ENCODE measurements around the gene TNFRSF8.
"Not testable (repeated sequence)": the region's sequence is repeated elsewhere in the genome, so short reads cannot be mapped to it uniquely, and the experiment has no call there.

Gene TNFRSF8

GRCh38 chr1:12038356-12039163 lies 24.5 kb upstream of the TNFRSF8 start:
- DNase-seq (ENCODE audit: low spot score) = no peak

DNA sequence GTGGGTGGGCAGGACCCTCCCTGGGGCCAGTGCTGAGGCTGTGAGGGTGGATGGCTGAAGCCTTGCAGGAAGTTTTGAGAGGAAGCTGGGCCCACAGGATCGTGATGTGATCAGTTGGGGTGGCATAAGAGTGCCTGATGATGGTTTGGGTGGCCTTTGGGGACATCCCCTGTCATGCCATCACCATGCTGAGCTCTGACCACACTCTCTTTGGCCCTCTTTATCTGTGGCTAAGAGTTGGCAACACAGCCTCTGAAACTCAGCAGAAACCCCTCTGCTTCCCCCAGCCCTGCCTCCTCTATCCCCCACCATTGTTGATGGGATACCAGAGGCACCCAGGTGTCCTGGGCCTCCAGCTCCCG lies 24.0 kb upstream of the TNFRSF8 start:
- no peak for DNase-seq (ENCODE audit: low spot score)

GRCh38 chr1:12039824-12040456 lies 23.2 kb upstream of the TNFRSF8 start:
- DNase-seq (ENCODE audit: low spot score) = not testable (repeated sequence)

DNA sequence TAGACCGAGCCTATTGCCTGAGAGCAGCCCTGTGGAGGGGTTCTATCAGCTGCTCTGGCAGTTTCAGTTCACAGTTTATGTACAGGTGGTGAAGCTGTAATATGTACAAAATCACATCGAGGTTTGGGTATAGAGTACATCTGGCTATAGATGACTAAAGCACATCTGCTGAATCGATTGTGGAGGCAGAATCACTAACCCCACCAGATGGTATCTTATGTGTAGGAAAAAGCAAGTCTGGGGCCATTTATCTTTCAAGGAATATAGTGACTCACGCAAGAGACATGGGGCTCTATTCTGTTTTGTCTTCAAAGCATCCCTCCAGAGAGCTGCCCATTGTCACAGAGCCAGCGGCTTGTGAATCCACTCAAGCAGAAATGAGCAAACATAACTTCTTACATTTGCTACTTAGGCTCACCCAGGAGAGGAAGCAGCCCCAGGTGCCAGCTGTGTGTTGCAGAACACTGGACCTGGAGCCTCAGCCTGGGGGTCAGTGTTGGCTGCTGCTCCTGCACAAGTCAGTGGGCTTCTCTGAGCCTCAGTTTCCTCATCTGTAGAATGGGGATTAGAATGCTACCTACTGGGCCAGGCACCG lies 22.5 kb upstream of the TNFRSF8 start:
- no peak for DNase-seq (ENCODE audit: low spot score)

DNA sequence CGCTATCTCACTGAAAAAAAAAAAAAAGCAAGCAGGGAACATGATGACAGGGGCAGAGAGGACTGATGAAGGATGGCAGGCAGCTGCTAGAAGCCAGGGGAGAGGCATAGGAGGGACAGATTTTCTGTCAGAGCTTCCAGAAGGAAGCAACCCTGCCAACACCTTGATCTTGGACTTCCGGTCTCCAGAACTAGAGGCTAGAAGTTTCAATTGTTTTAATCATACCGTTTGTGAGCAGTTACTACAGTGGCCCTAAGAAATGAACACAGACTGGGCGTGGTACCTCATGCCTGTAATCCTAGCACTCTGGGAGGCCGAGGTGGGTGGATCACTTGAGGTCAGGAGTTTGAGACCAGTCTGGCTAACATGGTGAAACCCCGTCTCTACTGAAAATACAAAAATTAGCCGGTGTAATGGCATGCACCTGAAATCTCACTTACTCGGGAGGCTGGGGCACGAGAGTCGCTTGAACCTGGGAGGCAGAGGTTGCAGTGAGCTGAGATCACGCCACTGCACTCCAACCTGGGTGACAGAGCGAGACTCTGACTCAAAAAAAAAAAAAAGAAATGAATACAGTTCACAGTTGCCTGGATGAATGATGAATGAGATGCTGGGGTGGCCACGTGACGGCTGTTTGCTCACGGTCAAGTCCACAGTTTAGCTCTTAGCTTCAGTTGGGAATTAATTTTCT lies 18.8 kb upstream of the TNFRSF8 start:
- not testable (repeated sequence) for DNase-seq (ENCODE audit: low spot score)

GRCh38 chr1:12046749-12047119 lies 16.4 kb upstream of the TNFRSF8 start:
- DNase-seq (ENCODE audit: low spot score) = no peak

DNA sequence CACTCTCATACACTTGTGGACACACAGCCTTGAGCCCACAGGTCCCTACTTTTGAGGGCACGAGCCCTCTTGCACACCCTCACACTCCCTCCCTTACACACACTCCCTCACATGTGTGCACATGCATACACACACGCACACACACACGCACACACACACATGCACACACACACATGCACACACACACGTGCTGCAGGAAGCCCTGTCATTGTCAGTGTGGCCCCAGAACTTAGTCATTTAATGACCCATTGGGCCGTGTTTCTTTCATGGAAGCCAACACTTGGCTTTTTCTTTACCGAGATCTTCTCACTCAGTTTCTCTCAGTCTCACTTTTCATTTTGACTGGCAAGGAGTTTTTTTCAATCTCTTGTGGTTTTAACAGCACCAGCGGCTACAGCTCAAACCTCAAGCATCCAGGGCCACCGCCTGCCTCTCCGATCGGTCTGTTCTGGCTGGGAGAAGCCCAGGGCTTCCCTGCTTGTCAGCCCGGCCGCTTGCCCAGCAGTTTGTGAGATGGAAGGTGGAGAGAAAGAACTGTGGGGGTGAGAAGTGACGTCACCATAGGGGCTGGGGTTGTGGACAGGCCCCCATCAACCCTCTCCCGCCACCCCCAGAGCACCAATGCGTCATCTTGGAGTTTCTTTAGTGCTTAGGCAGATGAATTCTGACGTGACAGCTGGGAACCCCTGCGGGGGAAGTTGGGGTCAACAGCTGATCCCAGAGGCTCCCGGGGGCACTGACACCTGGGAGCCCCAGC lies 15.8 kb upstream of the TNFRSF8 start:
- no peak for DNase-seq (ENCODE audit: low spot score)

DNA sequence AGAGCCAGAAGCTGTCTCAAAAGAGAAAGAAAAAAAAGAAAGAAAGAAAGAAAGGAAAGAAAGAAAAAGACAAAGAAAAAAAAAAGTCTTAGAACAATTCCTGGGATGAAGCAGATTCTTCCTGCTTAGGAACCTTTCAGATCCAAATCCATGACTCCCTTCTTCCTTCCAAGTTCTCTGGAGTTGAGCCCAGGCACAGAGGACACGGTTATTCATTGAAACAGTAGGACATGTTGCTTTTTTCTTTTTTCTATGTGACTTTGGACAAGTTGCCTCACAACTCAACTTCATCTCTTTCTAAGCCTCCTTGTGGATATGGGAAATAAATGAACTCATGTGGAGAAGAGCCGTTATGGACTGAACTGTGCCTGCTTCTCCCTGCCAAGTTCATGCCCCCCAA lies 14.7 kb upstream of the TNFRSF8 start:
- peak; percentile 22 for DNase-seq (ENCODE audit: low spot score)

DNA sequence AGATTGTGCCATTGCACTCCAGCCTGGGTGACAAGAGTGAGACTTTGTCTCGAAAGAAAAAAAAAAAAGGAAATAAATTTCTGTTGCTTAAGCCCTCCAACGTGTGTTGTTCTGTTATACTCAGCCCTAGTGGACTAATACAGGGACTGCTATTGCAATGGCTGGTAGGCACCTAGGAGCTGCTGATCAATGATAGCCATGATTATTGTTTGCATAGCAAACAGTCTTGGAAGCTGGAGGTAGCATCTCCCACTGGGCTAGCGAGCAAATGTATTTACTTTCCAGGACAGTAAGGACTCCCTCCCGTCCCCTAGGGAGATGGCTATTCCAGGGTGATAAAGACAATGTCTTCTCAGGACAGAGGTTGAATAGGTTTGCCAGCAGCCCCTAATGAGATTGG lies 13.5 kb upstream of the TNFRSF8 start:
- DNase-seq (ENCODE audit: low spot score) = no peak

- DNase-seq (ENCODE audit: low spot score) = no peak
Observed at GRCh38 chr1:12051361-12051760, 11.7 kb upstream of the TNFRSF8 start.

GRCh38 chr1:12052008-12052573 lies 11.0 kb upstream of the TNFRSF8 start:
- DNase-seq (ENCODE audit: low spot score) = peak; percentile 25

DNA sequence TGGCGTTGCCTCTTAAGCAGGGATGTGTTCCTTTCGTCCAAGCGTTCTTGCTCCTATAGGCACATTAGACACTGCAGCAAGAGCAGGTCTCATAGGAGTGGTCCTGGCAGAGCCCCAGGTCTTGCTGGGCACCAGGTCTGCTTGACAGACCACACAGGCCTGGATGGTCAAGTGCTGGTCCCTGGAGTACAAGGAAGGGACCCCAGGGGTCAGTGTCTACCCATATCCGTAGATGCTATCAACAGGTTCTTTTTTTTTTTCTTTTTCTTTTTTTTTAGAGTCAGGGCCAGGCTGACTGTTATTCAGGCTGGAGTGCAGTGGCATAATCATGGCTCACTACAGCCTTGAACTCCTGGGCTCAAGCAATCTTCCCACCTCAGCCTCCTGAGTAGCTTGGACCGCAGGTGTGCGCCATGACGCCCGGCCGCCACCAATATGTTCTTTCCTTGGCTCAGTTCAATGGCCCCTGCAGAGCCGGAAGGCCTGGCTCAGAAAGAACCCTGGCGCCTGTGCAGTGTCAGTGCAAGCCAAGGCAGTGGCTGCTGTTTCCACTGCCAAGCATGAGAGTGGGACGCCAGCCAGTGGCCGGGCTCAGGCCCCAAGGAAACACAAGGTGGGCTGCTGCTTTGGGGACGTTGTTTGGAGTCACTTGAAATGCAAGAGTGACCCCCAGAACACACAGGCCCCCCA lies 10.0 kb upstream of the TNFRSF8 start:
- peak; percentile 75 for DNase-seq (ENCODE audit: low spot score)

DNA sequence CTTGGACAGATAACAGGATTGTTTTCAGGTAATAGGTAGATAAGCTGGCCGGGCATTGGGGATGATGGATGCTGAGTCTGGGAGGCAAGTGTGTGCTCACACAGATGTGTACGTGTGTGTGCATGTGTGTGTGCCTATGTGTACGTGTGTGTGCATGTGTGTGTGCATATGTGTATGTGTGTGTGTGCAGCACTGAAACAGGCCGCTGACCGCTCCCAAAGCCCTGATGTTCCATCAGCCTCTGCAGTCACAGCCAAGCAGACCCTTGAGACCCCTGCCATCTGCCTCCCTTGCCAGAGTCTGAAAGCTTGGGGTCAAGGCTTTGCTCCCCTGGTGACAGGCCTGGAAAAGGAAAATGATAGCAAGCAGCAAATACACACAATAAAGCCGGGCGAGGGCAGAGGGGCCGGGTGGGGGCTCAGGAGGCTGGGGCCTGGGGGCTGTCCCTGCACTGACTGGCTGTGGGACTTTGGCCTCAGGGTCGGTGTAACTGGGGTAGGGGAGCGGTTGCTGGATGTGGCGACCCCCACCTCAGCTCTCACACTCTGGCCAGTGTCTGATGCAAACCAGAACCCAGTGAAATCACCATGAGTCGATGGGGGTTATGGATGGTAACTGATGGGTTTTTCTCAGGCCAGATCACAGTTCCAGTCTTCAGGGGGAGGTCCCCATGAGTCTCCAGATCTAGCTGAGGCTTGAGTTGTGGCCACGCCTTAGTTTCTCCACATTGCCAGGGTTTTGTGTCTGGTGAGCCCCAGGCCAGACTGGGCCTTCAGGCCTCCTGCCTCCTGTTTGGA lies 9.2 kb upstream of the TNFRSF8 start:
- no peak for DNase-seq (ENCODE audit: low spot score)

DNA sequence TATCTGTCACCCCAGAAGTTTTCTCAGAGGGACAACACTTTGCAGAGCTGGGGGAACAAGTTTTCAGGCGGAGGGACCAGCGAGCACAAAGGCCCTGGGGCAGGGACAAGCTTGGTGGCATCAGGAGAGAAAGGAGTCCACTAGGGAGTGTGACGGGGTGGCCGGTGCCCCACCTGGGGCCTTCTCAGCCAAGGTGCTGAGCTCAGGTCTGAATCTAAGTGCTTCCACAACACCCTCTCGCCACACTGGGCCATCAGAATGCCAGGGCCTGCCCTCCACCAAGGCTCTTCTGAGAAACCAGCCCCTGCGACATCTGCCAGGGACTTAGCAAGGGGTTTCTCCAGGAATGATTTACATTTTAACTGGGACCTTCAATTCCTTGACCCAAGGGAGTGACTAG lies 7.8 kb upstream of the TNFRSF8 start:
- no peak for DNase-seq (ENCODE audit: low spot score)

- DNase-seq (ENCODE audit: low spot score) = no peak
Observed at GRCh38 chr1:12056331-12056841, 6.7 kb upstream of the TNFRSF8 start.

DNA sequence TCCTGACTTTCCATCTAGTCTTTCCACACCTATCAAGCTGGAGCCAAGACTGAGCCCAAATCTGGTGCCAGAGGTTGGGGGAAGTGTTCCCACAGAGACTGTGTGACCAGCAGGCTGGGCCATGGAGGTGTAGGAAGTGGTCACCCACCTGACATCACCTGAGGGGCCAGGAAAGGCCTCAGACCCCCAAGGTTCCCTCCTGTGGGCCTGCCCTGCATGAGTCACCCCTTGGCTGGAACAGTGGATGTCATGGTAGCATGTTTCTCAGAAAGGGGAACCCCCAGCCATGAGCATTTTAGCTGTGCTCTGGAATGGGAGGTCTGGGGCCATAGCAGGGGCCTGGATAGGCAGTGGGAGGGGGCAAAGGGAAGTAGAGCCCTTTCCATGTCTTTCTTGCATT lies 5.7 kb upstream of the TNFRSF8 start:
- no peak for DNase-seq (ENCODE audit: low spot score)

- DNase-seq (ENCODE audit: low spot score) = no peak
Observed at GRCh38 chr1:12057940-12058687, 5.0 kb upstream of the TNFRSF8 start.

GRCh38 chr1:12059226-12059625 lies 3.9 kb upstream of the TNFRSF8 start:
- DNase-seq (ENCODE audit: low spot score) = no peak

- DNase-seq (ENCODE audit: low spot score) = no peak
Observed at GRCh38 chr1:12059722-12060464, 3.2 kb upstream of the TNFRSF8 start.

Measured in cerebellar cortex (tissue), 1 donor.